Fibroblast of lung (primary cell): ENCODE measurements around the gene WIZ. TPM values are rescaled to one million over a fixed set of nuclear protein-coding genes. Genes with fewer than 3 reads are reported as not detected.
"Not testable (repeated sequence)": the region's sequence is repeated elsewhere in the genome, so short reads cannot be mapped to it uniquely, and the experiment has no call there.

Experiments
- DNase-seq, 2 donors: peaks; one replicate each; pipeline versions ENCODE4 v3.0.0 to v3.0.0-alpha.2; 2010; ENCODE audit warnings: low read depth in 2 of 2
- H2AFZ ChIP-seq: 2 replicates; pipeline ENCODE4 v1.5.1; 2012; ENCODE audit warnings: low read length, control low read depth, inconsistent platforms
- H3K27ac ChIP-seq: 2 replicates; pipeline ENCODE4 v1.5.1; 2011; ENCODE audit warnings: low read length, control low read depth; ENCODE audit not compliant: insufficient read depth
- H3K27me3 ChIP-seq: 2 replicates; pipeline ENCODE4 v1.5.1; 2011; ENCODE audit warnings: mild to moderate bottlenecking, low read length; ENCODE audit not compliant: control insufficient read depth, insufficient read depth
- H3K36me3 ChIP-seq: 2 replicates; pipeline ENCODE4 v1.5.1; 2011; ENCODE audit warnings: low read length; ENCODE audit not compliant: control insufficient read depth, insufficient read depth
- H3K4me1 ChIP-seq: 2 replicates; pipeline ENCODE4 v1.5.1; 2011; ENCODE audit warnings: low read length; ENCODE audit not compliant: control insufficient read depth, insufficient read depth; ENCODE audit errors: extremely low read depth
- H3K4me2 ChIP-seq: 2 replicates; pipeline ENCODE4 v1.5.1; 2011; ENCODE audit warnings: low read length, control low read depth; ENCODE audit not compliant: insufficient read depth; ENCODE audit errors: extremely low read depth
- H3K4me3 ChIP-seq, 4 experiments: fragments of 200-600 bp in 1 of 4; sonication (generic) in 1 of 4; replicated peaks in 1 of 4; 2 replicates each; pipeline ENCODE4 v1.5.1; 2011 to 2016; ENCODE audit warnings: low read length in 4 of 4, low read depth in 3 of 4, mild to moderate bottlenecking in 3 of 4, control low read depth in 2 of 4, inconsistent platforms in 1 of 4, mixed read lengths in 1 of 4; ENCODE audit not compliant: insufficient read depth in 1 of 4; ENCODE audit errors: control extremely low read depth in 1 of 4
- H3K79me2 ChIP-seq: 2 replicates; pipeline ENCODE4 v1.5.1; 2012; ENCODE audit warnings: mild to moderate bottlenecking, low read length, inconsistent platforms; ENCODE audit not compliant: control insufficient read depth, insufficient read depth
- H3K9ac ChIP-seq: 2 replicates; pipeline ENCODE4 v1.5.1; 2011; ENCODE audit warnings: mild to moderate bottlenecking, low read length, control low read depth; ENCODE audit not compliant: insufficient read depth
- H3K9me3 ChIP-seq: 2 replicates; pipeline ENCODE4 v1.5.1; 2012; ENCODE audit warnings: low read depth, low read length; ENCODE audit not compliant: control insufficient read depth, insufficient read depth
- H4K20me1 ChIP-seq: 2 replicates; pipeline ENCODE4 v1.5.1; 2011; ENCODE audit warnings: low read length; ENCODE audit not compliant: control insufficient read depth, insufficient read depth; ENCODE audit errors: extremely low read depth
- CTCF ChIP-seq, 2 donors: IDR thresholded peaks in 1 of 2; conservative IDR thresholded peaks in 1 of 2; 1 replicate in 1 of 2; 2 replicates in 1 of 2; pipeline ENCODE4 v1.5.1; 2011 to 2012; ENCODE audit warnings: low read length in 2 of 2, control low read depth in 1 of 2, inconsistent platforms in 1 of 2, low read depth in 1 of 2, mild to moderate bottlenecking in 1 of 2
- EZH2 ChIP-seq: IDR thresholded peaks from 2 replicates; pipeline ENCODE4 v1.5.1; 2012; ENCODE audit warnings: low read length, control low read depth, mild to moderate bottlenecking; ENCODE audit errors: missing control alignments
- polyA plus RNA-seq, 2 donors: library from polyadenylated mRNA; depleted of rRNA in 1 of 2; stranded (reverse) in 1 of 2; unstranded in 1 of 2; fragments of >200 nt; gene quantifications; 2 replicates each; pipeline ENCODE4 v1.2.1, GENCODE V29; 2011 to 2012; ENCODE audit warnings: missing spikeins in 1 of 2
- total RNA-seq: library from RNA; depleted of rRNA; stranded (reverse); fragments of >200 nt; gene quantifications from 2 replicates; pipeline ENCODE4 v1.2.1, GENCODE V29; 2014

WIZ gene
- total and polyA plus RNA-seq, 2 donors (not counting 1 experiment from before 2014, with no cell fraction given), result 7.5 to 9.7 TPM

GRCh38 chr19:15487038-15487437 is 37.3 kb upstream of the WIZ start:
- no peaks in the 10 kb centered on the region for H3K27me3 ChIP-seq
- DNase-seq, result no peak
- no peak for TF ChIP-seq CTCF (conservative IDR thresholded peaks at IDR 0.05 in 1 of 2, IDR thresholded peaks at IDR 0.05 in 1 of 2; ENCODE audit: low read depth in 1 of 2, low read length in 2 of 2)
- H4K20me1 ChIP-seq, result no peaks in the 10 kb centered on the region
- H3K79me2 ChIP-seq, result no peaks in the 10 kb centered on the region
- no peaks in the 10 kb centered on the region for H3K9me3 ChIP-seq
- H3K27ac ChIP-seq, result no peak overlapping the region
- H3K36me3 ChIP-seq, result no peaks in the 10 kb centered on the region
- H3K4me1 ChIP-seq, result no peaks in the 10 kb centered on the region
- no peak overlapping the region for H3K9ac ChIP-seq
- H2AFZ ChIP-seq, result no peak overlapping the region
- H3K4me2 ChIP-seq, result no peak overlapping the region
- no peak overlapping the region for H3K4me3 ChIP-seq

GRCh38 chr19:15485768-15486167 is 36.0 kb upstream of the WIZ start:
- not testable (repeated sequence) for H3K4me2 ChIP-seq, H3K27ac ChIP-seq, H3K79me2 ChIP-seq, H3K36me3 ChIP-seq, H3K4me1 ChIP-seq, H3K9me3 ChIP-seq, H2AFZ ChIP-seq, H3K9ac ChIP-seq, H3K27me3 ChIP-seq, H3K4me3 ChIP-seq, H4K20me1 ChIP-seq, DNase-seq

- DNase-seq, H3K27ac ChIP-seq, H3K27me3 ChIP-seq, H3K4me3 ChIP-seq, H2AFZ ChIP-seq, H4K20me1 ChIP-seq, H3K4me2 ChIP-seq, H3K79me2 ChIP-seq, H3K36me3 ChIP-seq, H3K4me1 ChIP-seq, H3K9ac ChIP-seq, H3K9me3 ChIP-seq: not testable (repeated sequence)
These were observed 31.2 kb upstream of the WIZ start for GRCh38 chr19:15480996-15481395.

GRCh38 chr19:15479391-15480345 is 29.9 kb upstream of the WIZ start, which contains the start of gene PGLYRP2:
PGLYRP2 (minus strand) TSS chr19:15479501; CDS start chr19:15479371, 130 bp downstream.
- TF ChIP-seq EZH2, result no peak
- no peak for TF ChIP-seq CTCF (conservative IDR thresholded peaks at IDR 0.05 in 1 of 2, IDR thresholded peaks at IDR 0.05 in 1 of 2; ENCODE audit: low read depth in 1 of 2, low read length in 2 of 2)
- no peak within 1 kb of the TSS for H2AFZ ChIP-seq
- no peak within 1 kb of the TSS for H3K9ac ChIP-seq
- H3K36me3 ChIP-seq, result no peaks in the 10 kb centered on the region
- no peak within 1 kb of the TSS for H3K27ac ChIP-seq
- H3K79me2 ChIP-seq, result no peaks in the 10 kb centered on the region
- H3K9me3 ChIP-seq, result no peaks in the 10 kb centered on the region
- H3K4me3 ChIP-seq, result no peak within 1 kb of the TSS
- H3K4me1 ChIP-seq, result no peaks in the 10 kb centered on the region
- no peak for DNase-seq
- H3K4me2 ChIP-seq, result no peak within 1 kb of the TSS
- no peaks in the 10 kb centered on the region for H4K20me1 ChIP-seq
- no peaks in the 10 kb centered on the region for H3K27me3 ChIP-seq
